ENCODE measurements around the gene SULT2B1.

Gene SULT2B1

DNA sequence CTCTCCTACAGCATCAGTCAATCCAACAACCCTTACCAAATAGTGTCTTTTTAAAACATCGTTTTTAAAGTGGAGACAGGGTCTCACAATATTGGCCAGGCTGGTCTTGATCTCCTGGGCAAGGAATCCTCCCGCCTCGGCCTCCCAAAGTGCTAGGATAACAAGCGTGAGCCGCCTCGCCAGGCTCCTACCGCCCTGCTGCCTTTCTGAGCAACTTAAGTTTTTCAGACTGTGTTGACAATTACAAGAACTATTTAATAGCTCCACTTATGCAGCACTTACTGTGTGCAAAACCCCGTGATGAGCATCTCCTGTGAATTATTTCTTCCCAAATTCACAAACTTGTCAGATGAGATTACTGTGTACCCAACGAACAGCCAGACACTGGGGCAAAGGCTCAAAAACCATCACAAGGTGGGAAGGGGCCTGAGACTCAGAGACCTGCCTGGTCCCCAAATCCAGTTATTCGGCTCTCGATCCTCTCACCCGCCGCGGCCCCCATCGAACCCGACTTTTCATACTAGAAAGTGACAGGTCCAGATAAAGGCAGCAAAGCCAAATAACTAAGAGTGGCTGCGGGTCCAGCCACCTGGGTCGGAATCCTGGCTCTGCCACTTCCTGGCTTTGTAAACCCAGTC, 66.4 kb downstream of the SULT2B1 start:
- DNase-seq (ENCODE audit: low spot score): no peak
- TF ChIP-seq, protein P1, sequence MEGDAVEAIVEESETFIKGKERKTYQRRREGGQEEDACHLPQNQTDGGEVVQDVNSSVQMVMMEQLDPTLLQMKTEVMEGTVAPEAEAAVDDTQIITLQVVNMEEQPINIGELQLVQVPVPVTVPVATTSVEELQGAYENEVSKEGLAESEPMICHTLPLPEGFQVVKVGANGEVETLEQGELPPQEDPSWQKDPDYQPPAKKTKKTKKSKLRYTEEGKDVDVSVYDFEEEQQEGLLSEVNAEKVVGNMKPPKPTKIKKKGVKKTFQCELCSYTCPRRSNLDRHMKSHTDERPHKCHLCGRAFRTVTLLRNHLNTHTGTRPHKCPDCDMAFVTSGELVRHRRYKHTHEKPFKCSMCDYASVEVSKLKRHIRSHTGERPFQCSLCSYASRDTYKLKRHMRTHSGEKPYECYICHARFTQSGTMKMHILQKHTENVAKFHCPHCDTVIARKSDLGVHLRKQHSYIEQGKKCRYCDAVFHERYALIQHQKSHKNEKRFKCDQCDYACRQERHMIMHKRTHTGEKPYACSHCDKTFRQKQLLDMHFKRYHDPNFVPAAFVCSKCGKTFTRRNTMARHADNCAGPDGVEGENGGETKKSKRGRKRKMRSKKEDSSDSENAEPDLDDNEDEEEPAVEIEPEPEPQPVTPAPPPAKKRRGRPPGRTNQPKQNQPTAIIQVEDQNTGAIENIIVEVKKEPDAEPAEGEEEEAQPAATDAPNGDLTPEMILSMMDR (IDR thresholded peaks at IDR 0.05; ENCODE audit: extremely low read depth, missing control alignments): no peak

DNA sequence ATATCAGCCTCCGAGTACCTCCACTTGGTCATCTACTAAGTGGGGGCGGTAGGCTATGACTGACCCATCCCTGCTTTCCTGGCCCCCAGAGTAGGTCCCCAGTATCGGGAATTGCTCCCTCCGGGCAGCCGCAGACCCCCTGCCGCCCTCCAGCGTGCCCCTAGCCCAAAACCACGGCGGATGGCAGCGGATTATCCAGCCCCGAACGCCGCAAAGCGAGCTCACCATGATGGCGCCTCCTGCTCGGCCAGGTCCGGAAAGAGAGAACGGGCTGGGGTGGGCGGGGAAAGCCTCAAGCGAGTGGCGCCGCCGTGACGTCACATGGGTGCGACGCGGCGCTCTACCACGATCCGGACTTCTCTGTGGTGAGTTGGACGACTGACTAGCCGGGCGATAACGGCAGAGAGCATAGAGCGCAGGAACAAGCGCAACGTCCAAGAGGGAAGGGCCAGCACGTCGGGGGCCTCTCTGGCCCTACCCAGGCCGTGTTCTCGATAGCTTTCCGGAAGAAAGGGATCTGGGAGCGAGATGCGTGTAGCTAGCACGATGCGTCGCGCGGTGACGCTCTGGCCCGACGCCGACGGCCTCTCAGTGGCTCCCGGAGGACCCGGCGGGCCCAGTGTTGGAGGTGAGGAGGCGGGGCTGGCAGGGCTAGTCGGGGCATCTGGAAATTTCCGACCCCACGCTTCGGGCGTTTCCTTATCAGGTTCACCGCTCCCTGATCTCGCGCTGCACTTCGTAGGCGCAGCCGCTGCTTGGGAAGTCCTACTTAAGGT, 67.1 kb downstream of the SULT2B1 start, which contains the start of the genes RPL18 and SPHK2:
TSS of gene RPL18 (minus strand) at position 263 of the 776 bp plus-strand sequence. CDS start at position 228, 35 bp downstream.
TSS of gene SPHK2 (plus strand) at position 591 of the 776 bp plus-strand sequence. CDS start 1,009 bp downstream, outside the sequence.
- TF ChIP-seq, protein P1 (IDR thresholded peaks at IDR 0.05; ENCODE audit: extremely low read depth, missing control alignments): no peak

DNA sequence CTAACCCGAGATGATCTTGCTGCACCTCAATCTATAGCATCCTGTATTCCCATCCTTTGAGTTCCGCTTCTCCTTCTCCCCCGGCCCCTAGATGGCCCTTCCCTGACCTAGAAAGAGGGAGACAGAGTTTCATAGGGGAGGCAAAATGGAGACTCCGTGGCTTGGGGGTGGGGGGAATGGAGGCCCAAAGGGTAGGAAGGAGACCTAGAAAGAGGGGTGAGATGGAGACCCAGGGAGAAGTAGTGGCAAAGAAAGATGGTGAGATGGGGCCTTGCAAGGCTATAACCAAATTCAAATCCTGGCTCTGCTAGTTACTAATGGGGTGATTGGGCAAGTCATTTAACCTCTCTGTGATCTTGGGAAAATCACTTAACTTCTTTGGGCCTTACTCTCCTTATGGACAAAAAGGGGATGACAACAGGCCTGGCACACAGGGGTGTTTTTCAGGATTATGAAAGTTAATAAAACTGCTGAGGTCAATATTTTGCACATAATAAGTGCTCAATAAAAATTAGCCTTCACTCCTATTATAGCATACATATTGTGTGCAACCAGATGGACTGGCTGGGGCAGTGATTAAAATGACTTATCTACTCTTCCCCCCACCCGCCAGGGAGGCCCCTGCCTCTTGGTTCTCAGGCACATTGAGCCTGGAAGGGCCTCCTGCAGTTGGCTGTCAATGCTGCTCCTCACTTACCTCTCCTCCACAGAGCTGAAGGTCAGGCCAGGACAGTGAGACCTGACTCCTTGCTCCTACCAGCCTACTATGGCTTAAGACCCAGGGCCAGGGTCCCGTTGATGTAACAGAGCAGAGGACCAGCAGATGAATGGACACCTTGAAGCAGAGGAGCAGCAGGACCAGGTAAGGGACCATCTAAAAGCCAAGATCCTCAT, 68.0 kb downstream of the SULT2B1 start:
- no peak for DNase-seq (ENCODE audit: low spot score)
- TF ChIP-seq, protein P1 (IDR thresholded peaks at IDR 0.05; ENCODE audit: extremely low read depth, missing control alignments): no peak

More for the DNA sequence above, 67.1 kb downstream of the SULT2B1 start, which contains the start of the genes RPL18 and SPHK2:
- peak; percentile 98 for DNase-seq (ENCODE audit: low spot score)

DNA sequence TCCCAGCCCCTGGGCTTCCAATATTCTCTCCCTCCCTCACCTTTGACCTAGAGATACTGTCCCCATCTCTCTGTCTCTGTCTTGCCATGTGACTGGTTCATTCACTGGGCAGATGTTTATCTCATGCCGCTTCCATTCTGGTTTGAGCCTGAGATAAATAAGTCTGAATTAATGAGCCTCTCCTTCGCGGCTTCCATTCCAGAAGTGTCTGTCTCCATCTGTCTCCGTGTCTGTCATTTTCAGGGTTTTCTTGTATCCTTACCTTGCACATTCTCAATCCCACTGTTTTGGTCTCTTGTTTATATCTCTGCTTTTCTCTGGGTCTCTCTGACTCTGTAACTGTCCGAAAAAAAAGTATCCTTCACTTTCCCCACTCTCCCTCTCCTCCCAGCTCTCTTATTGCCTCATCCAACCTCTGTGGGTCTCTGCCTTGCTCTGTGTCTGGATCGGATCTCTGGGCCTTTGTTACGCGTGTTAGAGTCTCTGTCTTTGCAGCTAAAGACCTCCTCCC, 71.6 kb downstream of the SULT2B1 start:
- TF ChIP-seq, protein P1 (IDR thresholded peaks at IDR 0.05; ENCODE audit: extremely low read depth, missing control alignments): no peak
- no peak for DNase-seq (ENCODE audit: low spot score)

DNA sequence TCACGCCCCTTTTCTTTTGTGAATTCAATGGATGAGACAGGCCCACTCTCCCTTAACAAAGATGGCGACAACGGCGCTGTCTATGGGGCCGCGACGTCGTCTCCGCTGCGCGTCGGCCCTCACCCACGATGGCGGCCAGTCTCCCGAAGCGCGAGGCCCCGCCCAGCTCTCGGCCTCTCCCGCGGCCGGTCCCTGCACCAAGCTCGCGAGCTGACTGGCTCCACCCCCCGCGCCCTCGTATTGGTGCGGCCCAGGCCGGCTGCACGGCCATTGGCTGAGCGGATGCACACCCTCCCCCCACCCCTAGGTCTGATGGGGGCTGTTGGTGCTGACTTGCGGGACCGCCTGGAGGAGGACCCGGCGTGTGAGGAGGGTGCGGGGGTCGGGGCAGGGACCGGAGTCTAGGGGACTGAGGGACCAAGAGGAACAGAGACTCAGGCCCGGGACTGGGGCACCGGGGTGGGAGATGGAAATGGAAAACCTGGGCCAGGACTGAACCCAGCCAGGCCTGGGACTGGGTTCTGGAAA, 72.2 kb downstream of the SULT2B1 start:
- TF ChIP-seq, protein P1 (IDR thresholded peaks at IDR 0.05; ENCODE audit: extremely low read depth, missing control alignments): no peak
- peak; percentile 96 for DNase-seq (ENCODE audit: low spot score)

DNA sequence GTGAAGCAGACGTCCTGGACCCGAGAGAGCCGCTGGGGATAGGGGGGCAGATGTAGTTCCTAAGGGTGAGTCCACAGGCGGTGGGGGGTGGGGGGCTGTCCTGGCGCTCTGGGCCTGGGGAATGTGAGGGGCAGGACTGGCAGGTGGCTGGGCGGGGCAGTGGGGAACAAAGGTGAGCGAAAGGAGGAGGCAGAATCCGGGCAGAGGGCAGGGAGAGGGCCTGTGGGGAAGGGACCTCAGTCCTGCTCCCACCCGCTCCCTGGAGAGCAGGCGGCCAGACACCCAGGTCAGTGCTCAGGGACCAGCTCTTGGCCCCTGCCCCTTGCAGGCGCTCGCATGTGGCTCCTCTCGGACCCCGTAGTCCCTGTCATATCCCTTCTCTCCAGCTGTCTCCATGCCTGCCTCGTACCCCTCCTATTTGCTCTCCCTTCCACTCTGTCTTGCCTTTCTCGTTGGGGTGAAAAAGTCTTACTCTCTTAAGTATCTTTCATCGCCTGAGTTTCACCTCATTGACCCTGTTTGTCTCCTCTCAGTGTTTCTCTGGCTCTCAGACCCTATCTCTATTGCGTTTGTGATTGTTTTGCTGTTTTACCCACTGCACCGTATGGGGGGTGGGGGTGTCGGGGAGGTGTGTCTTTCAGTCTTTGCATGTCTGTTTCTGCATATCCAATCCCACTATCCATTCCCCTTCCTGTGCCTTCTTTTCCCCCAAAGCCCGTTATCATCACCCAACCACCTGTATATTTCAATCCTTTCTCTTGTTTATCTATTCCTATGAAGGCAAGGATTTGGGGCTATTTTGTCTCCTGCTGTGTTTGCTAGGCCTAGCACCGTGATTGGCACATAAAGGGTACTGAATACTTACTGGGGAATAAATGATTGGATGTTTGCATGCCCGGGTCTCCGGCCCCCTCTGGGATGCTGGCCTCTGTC, 73.1 kb downstream of the SULT2B1 start:
- no peak for DNase-seq (ENCODE audit: low spot score)

More for the DNA sequence above, 73.1 kb downstream of the SULT2B1 start:
- TF ChIP-seq, protein P1 (IDR thresholded peaks at IDR 0.05; ENCODE audit: extremely low read depth, missing control alignments): no peak

Measured in GM20000 (cell line).